Measurements from ENCODE around the gene GPANK1.

Gene GPANK1

GRCh38 chr6:31661262-31662123 is 3.3 kb downstream of the GPANK1 start:
- DNase-seq = no peak

- peak; percentile 17 for DNase-seq
These were observed 4.2 kb downstream of the GPANK1 start, which contains the start of gene C6orf47 for GRCh38 chr6:31660381-31661261. Gene C6orf47 (minus strand): TSS chr6:31660778. CDS start chr6:31659947, 831 bp downstream.

DNA sequence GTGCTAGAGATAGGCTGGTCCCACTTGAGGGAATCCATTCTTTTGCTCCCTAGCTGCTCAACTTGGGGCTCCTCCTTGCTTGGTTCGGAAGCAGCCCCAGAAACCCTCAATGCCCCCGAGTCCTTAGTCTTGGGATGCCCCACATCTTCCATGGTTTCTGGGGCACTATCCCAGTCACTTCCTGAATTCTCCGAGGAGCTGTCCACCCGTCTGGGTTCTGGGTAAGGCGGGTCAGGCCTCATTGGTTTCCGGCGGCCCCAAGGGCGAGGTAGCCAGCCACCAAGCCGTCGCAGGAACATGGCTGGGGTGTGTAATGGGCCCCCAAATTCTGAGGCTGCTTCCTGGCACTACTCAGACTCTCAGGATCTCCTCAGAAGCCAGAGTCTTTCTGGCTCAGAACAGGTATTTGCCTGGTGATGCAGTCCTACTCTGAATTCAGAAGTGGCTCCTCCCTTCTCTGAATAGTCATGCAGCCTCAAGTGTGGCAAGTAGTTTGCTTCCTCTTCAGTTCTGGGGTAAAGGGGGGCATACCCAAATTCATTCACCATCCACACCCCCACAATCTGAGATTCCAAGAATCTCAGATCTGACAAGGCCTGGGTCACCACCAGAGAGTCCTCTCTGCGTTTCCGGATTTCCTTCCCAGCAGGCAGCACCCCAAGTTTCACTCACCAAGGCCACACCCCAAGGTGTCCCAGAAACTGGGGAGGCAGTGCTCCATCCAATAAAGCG is 5.0 kb downstream of the GPANK1 start:
- no peak for DNase-seq

DNA sequence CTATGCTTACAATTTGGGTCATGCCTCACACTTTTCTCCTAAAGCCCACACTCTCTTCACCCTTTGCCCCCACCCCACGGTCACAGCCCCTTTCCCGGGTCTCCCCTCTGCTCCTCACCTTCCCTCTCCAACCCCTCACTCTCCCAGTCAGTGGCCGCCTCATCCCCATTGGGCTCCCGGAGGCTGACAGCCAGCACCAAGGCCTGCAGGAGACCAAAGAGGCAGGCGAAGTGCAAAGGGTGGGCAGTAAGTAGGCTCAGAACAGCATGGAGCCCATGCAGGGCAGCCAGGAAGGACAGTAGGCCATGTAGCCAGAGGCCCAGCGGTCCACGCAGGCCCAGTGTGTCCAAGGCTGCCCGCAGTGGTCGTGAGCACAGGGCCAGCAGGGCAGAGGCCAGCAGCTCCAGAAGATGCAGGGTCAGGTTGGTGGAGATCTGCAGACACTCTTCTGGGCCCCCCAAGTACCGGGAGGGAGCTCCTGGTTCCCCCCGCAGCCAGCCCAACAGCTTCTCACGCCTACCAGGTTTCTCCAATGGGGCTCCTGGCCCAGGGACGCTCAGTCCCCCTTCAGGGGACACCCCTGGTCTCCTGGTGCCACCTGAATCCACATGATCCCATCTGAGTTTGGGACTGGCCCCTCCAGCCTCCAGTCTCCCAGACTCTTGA is 5.7 kb downstream of the GPANK1 start:
- no peak for DNase-seq

- DNase-seq = no peak
These were observed 6.6 kb downstream of the GPANK1 start for GRCh38 chr6:31658158-31658688.

GRCh38 chr6:31657406-31658157 is 7.2 kb downstream of the GPANK1 start:
- no peak for DNase-seq

- no peak for DNase-seq
These were observed 9.2 kb downstream of the GPANK1 start, which contains the start of gene APOM for GRCh38 chr6:31655349-31656237. Gene APOM (plus strand): TSS chr6:31655894. CDS start chr6:31655967, 73 bp downstream.

- no peak for DNase-seq
These were observed 10.0 kb downstream of the GPANK1 start for GRCh38 chr6:31654574-31655348.

DNA sequence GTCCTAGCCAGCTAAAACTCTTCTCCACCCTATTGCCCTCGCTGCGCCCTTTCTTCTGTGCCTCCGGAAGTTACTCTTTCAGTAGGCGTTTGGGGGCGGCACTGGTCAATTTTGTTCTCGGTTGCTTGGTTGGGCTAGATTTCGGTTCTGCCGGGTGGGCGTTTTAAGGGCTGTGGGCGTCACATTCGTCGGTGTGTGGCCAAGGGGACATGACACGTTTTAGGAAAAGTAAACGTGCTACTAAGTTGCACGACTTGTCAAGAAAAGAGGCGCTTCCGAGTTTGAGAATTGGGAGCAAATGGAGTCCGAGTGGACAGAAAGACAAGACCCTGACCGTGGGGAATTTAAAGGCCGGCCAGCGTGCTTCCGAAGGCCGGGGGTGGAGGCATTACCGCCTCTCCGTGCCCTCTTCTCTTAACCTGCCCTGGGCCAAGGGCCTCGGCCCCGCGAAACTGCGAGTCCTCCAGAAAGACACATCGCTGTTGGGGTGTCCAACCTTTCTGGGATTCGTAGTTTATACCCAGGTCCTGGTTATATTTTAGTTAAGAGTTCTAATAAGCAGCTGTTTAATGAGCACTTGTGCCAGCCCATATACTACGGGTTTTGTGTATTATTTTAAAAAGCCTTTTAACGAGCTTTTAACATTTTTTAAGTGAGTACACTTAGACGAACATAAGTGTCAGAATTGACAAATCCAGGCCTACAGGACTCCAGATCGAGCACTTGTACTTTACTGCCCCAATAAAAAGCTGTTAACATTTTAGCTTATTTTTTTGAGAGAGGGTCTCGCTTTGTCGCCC is 11.7 kb downstream of the GPANK1 start:
- DNase-seq = no peak

DNA sequence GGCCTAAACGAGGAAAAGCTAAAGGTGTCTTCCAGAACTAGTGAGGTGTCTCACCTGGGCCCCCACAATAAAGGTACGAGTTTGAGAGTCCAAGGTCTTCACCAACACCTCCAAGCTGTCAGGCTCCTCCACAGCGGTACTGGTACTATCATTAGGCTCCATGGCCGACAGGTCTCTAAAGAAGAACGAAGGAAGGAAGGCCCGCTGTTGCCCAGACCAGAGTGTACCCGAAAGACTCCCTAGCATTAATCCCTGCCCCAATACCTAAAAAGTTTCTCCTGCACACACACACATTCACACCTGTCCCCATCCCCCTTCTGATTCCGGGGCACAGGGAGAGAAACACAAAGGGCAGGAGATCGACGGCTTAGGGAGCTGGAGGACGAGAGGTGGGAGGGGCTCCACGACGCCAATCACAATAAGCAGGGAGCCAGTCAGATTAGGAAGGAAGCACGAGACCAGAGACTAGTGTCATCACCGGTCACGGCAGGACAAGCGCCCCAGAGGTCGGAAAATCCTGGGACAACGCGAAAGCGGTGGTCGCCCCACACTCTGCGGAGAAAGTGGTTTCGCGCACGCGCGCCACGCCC is 13.1 kb downstream of the GPANK1 start:
- DNase-seq = peak; percentile 9

DNA sequence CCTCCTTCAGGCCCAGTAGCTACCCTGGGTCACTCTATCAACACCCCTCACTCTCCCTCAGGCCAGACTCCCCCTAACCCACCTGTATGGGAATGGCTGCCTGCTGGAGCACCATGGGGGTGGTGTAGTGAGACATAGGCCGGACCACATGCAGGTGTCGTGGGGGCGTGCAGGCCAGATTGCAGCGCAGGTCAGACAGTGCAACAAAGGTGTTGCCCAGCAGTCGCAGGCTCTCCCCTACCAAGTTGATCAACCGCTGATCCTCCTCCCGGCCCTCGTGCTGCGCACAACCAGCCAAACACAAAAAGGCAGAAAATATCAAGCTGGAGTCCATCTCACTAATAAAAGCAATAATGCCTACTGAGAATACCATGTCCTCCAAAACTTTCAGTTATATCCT is 19.5 kb downstream of the GPANK1 start:
- no peak for DNase-seq

DNA sequence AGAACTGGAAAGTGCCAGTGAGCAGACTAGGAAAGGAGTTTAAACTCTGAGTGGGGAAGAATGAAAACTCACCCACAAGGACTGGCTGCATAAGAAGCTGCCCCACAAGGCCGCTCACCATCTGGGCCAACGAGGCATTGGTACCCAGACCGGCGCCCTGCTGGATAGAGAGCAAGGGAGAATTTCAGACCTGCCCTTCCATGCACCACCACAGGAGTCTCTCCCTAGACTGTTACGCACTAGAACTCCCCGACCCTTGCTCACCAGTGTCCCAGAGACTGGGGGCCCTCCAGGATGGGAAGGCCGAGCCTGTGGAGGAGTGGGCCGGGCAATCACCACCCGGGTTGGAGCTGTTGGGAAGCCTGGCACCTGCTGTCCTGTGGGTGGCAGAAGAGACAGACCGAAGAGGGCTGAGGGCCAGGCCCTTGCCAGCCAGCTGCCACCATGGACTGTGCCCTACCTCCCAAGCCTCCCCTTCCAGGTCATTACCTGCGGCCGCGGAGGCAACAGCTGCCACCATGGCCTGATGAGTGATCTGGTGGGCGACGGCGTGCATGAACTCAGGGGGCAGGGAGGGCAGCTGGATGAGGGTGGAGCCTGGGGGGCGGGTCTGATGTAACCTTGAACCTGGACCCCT is 20.9 kb downstream of the GPANK1 start:
- DNase-seq = no peak

DNA sequence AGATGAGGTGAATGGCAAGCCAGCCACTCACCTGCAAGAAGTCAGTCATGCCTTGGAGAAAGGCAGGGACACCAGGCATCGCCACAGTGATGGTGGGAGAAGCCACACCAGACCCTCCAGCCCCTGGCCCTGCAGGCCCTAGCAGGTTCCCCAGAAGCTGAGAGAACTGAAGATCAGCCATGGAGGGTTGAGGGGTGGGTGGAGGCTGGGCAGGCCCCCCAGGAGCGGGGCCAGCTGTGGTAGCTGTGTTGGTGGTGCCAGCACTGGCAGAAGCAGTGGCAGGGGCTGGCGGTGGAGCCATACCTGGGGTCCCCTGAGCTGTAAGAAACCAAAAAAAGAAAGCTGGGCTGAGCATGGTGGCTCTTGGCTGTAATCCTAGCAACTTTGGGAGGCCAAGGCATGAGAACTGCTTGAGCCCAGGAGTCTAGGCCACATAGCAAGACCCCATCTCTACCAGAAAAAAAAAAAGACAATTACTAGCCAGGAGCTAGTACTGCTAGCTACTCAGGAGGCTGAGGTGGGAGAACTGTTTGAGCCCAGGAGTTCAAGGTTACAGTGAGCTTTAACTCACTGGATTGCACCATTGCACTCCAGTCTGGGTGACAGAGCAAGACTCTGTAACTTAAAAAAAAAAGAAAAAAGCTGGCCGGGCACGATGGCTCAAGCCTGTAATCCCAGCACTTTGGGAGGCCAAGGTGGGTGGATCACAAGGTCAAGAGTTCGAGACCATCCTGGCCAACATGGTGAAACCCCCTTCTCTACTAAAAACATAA is 21.8 kb downstream of the GPANK1 start:
- DNase-seq = no peak

GRCh38 chr6:31641370-31641769 is 23.4 kb downstream of the GPANK1 start:
- DNase-seq = no peak

- DNase-seq = no peak
These were observed 24.2 kb downstream of the GPANK1 start for GRCh38 chr6:31640612-31641011.

GRCh38 chr6:31639449-31639861 is 25.3 kb downstream of the GPANK1 start:
- DNase-seq = no peak

DNA sequence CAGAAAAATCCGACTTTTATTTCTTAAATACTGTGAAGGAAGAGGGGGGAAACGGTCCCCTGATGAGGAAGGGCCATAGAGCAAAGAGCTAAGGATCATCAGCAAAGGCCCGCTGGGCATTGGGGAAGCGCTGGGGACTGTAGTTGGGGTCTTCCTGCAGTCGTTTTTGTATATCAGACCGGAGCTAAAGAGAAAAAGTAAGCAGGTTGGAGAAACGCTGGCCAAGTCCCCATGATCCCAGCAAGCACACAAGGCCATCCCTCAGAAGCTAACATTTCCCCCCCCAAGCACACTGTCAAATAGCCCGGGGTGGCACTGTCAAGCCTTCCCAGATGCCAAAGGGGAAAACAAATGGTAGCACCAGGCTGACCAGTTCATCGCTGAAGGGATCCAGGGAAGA is 25.8 kb downstream of the GPANK1 start:
- DNase-seq = no peak

Measured in NCI-H1417 treated with DMSO at 0.1 percent for 48 hours (cell line).